Caco-2 (cell line): ENCODE results near the gene STRA8. TPM values are rescaled to one million over a fixed set of nuclear protein-coding genes. Genes with fewer than 3 reads are reported as not detected.

Experiments used
- BruUV-seq: library from RNA; stranded (reverse); fragments of 400-500 nt; replicated peaks from 2 replicates; lab custom pipeline; 2021; lab: Mats Ljungman, UMichigan
- CTCF ChIA-PET: fragments of 300-600 bp; sonication (Branson Sonifier 250); formaldehyde crosslinking; loops from one replicate; lab custom pipeline; 2022; ENCODE audit warnings: antibody characterized with exemption; lab: Charles Lee
- POLR2A ChIA-PET: fragments of 300-600 bp; sonication (Branson Sonifier 250); formaldehyde crosslinking; loops from one replicate; lab custom pipeline; 2022; ENCODE audit warnings: antibody characterized with exemption; lab: Charles Lee
- DNase-seq, 2 experiments: peaks; one replicate each; pipeline versions ENCODE4 v3.0.0 to v3.0.0-alpha.2; 2020 to 2022
- H3K27me3 ChIP-seq: replicated peaks from 2 replicates; pipeline ENCODE4 v1.6.0; 2011; ENCODE audit warnings: low read length; ENCODE audit not compliant: control insufficient read depth, insufficient read depth
- H3K36me3 ChIP-seq: 2 replicates; pipeline ENCODE4 v1.5.1; 2011; ENCODE audit warnings: low read length; ENCODE audit not compliant: control insufficient read depth, insufficient read depth
- H3K4me1 ChIP-seq: fragments of 250-450 bp; sonication (Bioruptor Pico); 2 replicates; pipeline ENCODE4 v1.5.1; 2020; ENCODE audit warnings: mild to moderate bottlenecking
- H3K4me3 ChIP-seq: 2 replicates; pipeline ENCODE4 v1.5.1; 2011; ENCODE audit warnings: low read depth, mild to moderate bottlenecking, control low read depth, low read length
- H3K9me3 ChIP-seq: fragments of 250-450 bp; sonication (Bioruptor Pico); 2 replicates; pipeline ENCODE4 v1.5.1; 2020; ENCODE audit warnings: mild to moderate bottlenecking, moderate library complexity
- H3K27ac Mint-ChIP-seq: one replicate; pipeline ENCODE4 v1.8.0; 2022; ENCODE audit warnings: mixed read lengths; ENCODE audit not compliant: unreplicated experiment
- H3K27me3 Mint-ChIP-seq: one replicate; pipeline ENCODE4 v1.8.0; 2022; ENCODE audit warnings: mixed read lengths; ENCODE audit not compliant: insufficient read depth, unreplicated experiment
- H3K36me3 Mint-ChIP-seq: one replicate; pipeline ENCODE4 v1.8.0; 2022; ENCODE audit warnings: mild to moderate bottlenecking, mixed read lengths; ENCODE audit not compliant: insufficient read depth, unreplicated experiment
- H3K4me1 Mint-ChIP-seq: one replicate; pipeline ENCODE4 v1.8.0; 2022; ENCODE audit warnings: low read depth, mixed read lengths; ENCODE audit not compliant: unreplicated experiment
- H3K4me3 Mint-ChIP-seq: one replicate; pipeline ENCODE4 v1.8.0; 2022; ENCODE audit warnings: mild to moderate bottlenecking, moderate library complexity, mixed read lengths; ENCODE audit not compliant: unreplicated experiment
- H3K9me3 Mint-ChIP-seq: one replicate; pipeline ENCODE4 v1.8.0; 2022; ENCODE audit warnings: mixed read lengths; ENCODE audit not compliant: unreplicated experiment
- CTCF ChIP-seq, 2 experiments: fragments of 200-600 bp in 1 of 2; IDR thresholded peaks; 1 replicate in 1 of 2; 2 replicates in 1 of 2; pipeline versions ENCODE4 v1.5.1 to v1.8.0; 2011 to 2022; ENCODE audit warnings: antibody characterized with exemption in 1 of 2, control low read depth in 1 of 2, inconsistent platforms in 1 of 2, low read depth in 1 of 2, low read length in 1 of 2, mild to moderate bottlenecking in 1 of 2, moderate library complexity in 1 of 2; ENCODE audit not compliant: insufficient read depth in 1 of 2, severe bottlenecking in 1 of 2, unreplicated experiment in 1 of 2
- intact Hi-C: fragments of 100-400 bp; cut with micrococcal nuclease; formaldehyde crosslinking; loops from one replicate; pipeline ENCODE4 v1.10.0; 2022; ENCODE audit not compliant: unreplicated experiment
- total RNA-seq: library from RNA; stranded (reverse); gene quantifications from 2 replicates; pipeline ENCODE4 v1.2.3, GENCODE V29; 2022

Gene STRA8
- total RNA-seq, 1 experiment from 2014 or later: not detected

GRCh38 chr7:135186261-135186540 lies 47.4 kb upstream of the STRA8 start:
- no peaks in the 10 kb centered on the region for H3K27me3 ChIP-seq
- no peaks in the 10 kb centered on the region for H3K4me1 ChIP-seq
- TF ChIP-seq CTCF (IDR thresholded peaks at IDR 0.05; ENCODE audit: insufficient read depth in 1 of 2, low read depth in 1 of 2, low read length in 1 of 2, severe bottlenecking in 1 of 2, unreplicated experiment in 1 of 2): no peak
- intact Hi-C loops: no loop called here
- peaks cover 21% of the 10 kb centered on the region for H3K36me3 Mint-ChIP-seq
- no peak overlapping the region for H3K27ac Mint-ChIP-seq
- peaks cover 20% of the 10 kb centered on the region for H3K9me3 Mint-ChIP-seq
- H3K27me3 Mint-ChIP-seq: no peaks in the 10 kb centered on the region
- no TSS peak for BruUV-seq
- ChIA-PET CTCF (no interaction called here), POLR2A (no interaction called here)
- peaks cover 2% of the 10 kb centered on the region; the same call in 1 of the 2 replicates for H3K36me3 ChIP-seq
- H3K4me3 Mint-ChIP-seq: no peak overlapping the region
- H3K4me3 ChIP-seq: no peak overlapping the region
- no peak for DNase-seq
- H3K4me1 Mint-ChIP-seq: no peaks in the 10 kb centered on the region
- peaks cover 15% of the 10 kb centered on the region for H3K9me3 ChIP-seq

- Mint-ChIP-seq H3K4me3 (no peak overlapping the region), H3K4me1 (no peaks in the 10 kb centered on the region), H3K36me3 (peaks cover 21% of the 10 kb centered on the region), H3K27ac (no peak overlapping the region), H3K27me3 (no peaks in the 10 kb centered on the region), H3K9me3 (peaks cover 20% of the 10 kb centered on the region)
- no TSS peak for BruUV-seq
- H3K36me3 ChIP-seq: peaks cover 2% of the 10 kb centered on the region; the same call in 1 of the 2 replicates
- DNase-seq: no peak
- ChIA-PET POLR2A (no interaction called here), CTCF (no interaction called here)
- intact Hi-C loops: no loop called here
- no peaks in the 10 kb centered on the region for H3K27me3 ChIP-seq
- TF ChIP-seq CTCF (IDR thresholded peaks at IDR 0.05; ENCODE audit: insufficient read depth in 1 of 2, low read depth in 1 of 2, low read length in 1 of 2, severe bottlenecking in 1 of 2, unreplicated experiment in 1 of 2): no peak
- no peak overlapping the region for H3K4me3 ChIP-seq
- no peaks in the 10 kb centered on the region for H3K4me1 ChIP-seq
- peaks cover 9% of the 10 kb centered on the region for H3K9me3 ChIP-seq
Measured at GRCh38 chr7:135186841-135187253, 46.8 kb upstream of the STRA8 start.

GRCh38 chr7:135188298-135188984 lies 45.2 kb upstream of the STRA8 start:
- Mint-ChIP-seq H3K4me1 (no peaks in the 10 kb centered on the region), H3K36me3 (peaks cover 11% of the 10 kb centered on the region), H3K9me3 (peaks cover 9% of the 10 kb centered on the region), H3K4me3 (no peak overlapping the region), H3K27me3 (no peaks in the 10 kb centered on the region), H3K27ac (no peak overlapping the region)
- Histone ChIP-seq H3K4me1 (no peaks in the 10 kb centered on the region), H3K9me3 (no peaks in the 10 kb centered on the region), H3K4me3 (no peak overlapping the region), H3K36me3 (peaks cover 2% of the 10 kb centered on the region; the same call in 1 of the 2 replicates), H3K27me3 (no peaks in the 10 kb centered on the region)
- no TSS peak for BruUV-seq
- intact Hi-C loops: no loop called here
- ChIA-PET CTCF (no interaction called here), POLR2A (no interaction called here)
- no peak for TF ChIP-seq CTCF (IDR thresholded peaks at IDR 0.05; ENCODE audit: insufficient read depth in 1 of 2, low read depth in 1 of 2, low read length in 1 of 2, severe bottlenecking in 1 of 2, unreplicated experiment in 1 of 2)
- no peak for DNase-seq
